ENCODE measurements around the gene GNG5. TPM values are rescaled to one million over a fixed set of nuclear protein-coding genes. Genes with fewer than 3 reads are reported as not detected.

The GNG5 gene
- total RNA-seq: 93.6 and 141 TPM in 2 replicates

DNA sequence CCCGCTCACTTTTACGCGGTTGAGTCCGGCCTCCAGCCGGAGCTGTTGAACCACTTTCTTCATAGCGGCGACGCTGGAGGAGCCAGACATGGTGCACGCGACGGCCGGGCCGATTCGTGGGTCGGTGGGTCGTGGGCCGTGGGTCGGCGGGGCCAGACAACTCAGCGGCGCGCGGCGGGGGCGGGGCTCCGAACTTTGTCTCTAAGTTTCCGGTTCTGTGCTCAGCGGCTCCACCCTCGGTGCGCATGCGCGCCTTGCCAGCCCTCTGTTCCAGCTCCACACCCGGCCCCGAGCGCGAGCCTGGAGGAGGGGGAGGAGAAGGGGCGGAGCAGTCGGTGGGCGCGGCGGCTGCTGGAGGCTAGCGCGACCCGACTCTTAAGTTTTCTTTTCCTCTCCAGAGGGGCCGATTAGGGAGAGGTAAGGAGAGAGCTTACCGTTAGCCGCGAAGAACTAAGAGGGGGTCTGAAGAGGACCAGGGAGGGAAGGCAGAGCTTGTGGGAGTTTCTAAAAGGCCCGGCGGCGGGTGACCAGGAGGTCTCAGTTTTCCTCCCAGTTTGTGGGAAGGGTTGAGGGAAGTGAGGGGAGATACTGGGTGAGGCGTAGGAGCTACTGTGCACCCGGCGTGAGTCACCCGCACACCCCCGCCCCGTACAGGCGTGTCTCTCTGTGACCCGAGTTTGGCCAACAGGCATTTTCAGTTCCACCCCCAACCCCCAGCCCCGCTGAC lies at the start of gene GNG5, which contains the start of gene SPATA1:
Gene GNG5 (minus strand): TSS at position 580 of the 727 bp plus-strand sequence. CDS start 490 bp downstream, at position 90.
Gene SPATA1 (plus strand): TSS at position 385 of the 727 bp plus-strand sequence. CDS start 9,974 bp downstream, outside the sequence.
- H3K4me3 ChIP-seq (ENCODE audit: low read depth, low read length): peak within 1 kb of the TSS; percentile 96
- DNase-seq (ENCODE audit: low read depth): peak; percentile 79
- H3K36me3 ChIP-seq (ENCODE audit: control insufficient read depth, insufficient read depth, low read length): no peaks in the 10 kb centered on the region
- TF ChIP-seq, protein P1, sequence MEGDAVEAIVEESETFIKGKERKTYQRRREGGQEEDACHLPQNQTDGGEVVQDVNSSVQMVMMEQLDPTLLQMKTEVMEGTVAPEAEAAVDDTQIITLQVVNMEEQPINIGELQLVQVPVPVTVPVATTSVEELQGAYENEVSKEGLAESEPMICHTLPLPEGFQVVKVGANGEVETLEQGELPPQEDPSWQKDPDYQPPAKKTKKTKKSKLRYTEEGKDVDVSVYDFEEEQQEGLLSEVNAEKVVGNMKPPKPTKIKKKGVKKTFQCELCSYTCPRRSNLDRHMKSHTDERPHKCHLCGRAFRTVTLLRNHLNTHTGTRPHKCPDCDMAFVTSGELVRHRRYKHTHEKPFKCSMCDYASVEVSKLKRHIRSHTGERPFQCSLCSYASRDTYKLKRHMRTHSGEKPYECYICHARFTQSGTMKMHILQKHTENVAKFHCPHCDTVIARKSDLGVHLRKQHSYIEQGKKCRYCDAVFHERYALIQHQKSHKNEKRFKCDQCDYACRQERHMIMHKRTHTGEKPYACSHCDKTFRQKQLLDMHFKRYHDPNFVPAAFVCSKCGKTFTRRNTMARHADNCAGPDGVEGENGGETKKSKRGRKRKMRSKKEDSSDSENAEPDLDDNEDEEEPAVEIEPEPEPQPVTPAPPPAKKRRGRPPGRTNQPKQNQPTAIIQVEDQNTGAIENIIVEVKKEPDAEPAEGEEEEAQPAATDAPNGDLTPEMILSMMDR (IDR thresholded peaks at IDR 0.05; ENCODE audit: insufficient read depth, low read length, poor library complexity, severe bottlenecking): no peak
- H3K27me3 ChIP-seq (ENCODE audit: control insufficient read depth, insufficient read depth, low read length): no peaks in the 10 kb centered on the region

DNA sequence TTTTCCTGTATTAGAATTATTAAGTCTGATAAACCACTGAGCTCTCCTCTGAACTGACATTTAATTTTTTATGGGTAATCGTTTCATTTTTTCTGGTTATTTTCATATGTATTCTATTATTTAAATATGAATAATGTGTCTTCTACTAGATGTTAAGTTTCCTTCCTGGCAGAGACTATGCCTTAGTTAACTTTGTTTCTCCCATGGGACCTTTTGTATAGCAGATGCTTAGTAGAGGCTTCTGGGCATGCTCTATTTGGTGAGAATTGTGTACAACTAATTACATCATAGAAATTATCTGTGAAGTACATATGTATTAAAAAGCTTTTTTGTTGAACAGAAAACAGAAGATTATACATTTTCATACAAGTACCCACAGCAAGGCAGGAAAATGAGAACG lies 44.4 kb upstream of the GNG5 start:
- Histone ChIP-seq H3K27me3 (ENCODE audit: control insufficient read depth, insufficient read depth, low read length) (no peaks in the 10 kb centered on the region), H3K36me3 (ENCODE audit: control insufficient read depth, insufficient read depth, low read length) (no peaks in the 10 kb centered on the region), H3K4me3 (ENCODE audit: low read depth, low read length) (no peak overlapping the region)
- DNase-seq (ENCODE audit: low read depth): no peak
- TF ChIP-seq, protein P1 (IDR thresholded peaks at IDR 0.05; ENCODE audit: insufficient read depth, low read length, poor library complexity, severe bottlenecking): no peak

DNA sequence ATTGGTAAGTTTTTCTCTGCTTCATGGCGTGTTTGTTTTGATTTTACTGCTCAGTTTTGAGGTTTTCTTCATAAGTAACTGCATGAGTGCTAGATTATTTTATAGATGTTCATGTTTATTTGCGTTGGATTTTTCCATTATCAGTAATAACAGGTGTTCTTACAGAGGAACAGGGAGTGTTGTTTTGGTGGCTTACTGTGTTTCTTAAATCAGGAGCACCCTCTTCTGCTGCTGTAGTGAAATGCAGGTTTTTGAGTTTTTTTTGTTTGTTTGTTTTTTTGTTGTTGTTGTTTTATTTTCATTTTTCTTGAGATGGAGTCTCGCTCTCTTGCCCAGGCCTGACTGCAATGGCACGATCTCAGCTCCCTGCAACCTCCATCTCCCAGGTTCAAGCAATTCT lies 35.3 kb upstream of the GNG5 start:
- Histone ChIP-seq H3K4me3 (ENCODE audit: low read depth, low read length) (no peak overlapping the region), H3K36me3 (ENCODE audit: control insufficient read depth, insufficient read depth, low read length) (no peaks in the 10 kb centered on the region), H3K27me3 (ENCODE audit: control insufficient read depth, insufficient read depth, low read length) (no peaks in the 10 kb centered on the region)
- TF ChIP-seq, protein P1 (IDR thresholded peaks at IDR 0.05; ENCODE audit: insufficient read depth, low read length, poor library complexity, severe bottlenecking): no peak
- no peak for DNase-seq (ENCODE audit: low read depth)

DNA sequence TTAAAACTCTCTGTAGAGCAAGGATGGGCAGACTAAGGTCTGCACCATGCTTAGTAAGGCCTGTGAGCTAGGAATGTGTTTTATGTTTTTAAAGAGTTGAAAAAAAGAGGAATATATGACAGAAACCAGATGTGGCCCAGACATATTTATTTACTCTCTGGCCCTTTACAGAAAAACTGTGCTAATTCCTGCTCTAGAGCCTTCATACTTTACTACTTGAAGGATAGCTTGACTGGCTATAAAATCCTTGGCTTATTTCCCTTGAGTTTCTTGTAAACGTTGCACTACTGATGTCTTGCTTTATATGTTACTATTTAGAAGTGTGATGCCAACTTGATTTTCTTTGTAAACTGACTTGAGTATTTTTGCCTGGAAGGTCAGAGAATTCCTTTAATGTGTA lies 34.4 kb upstream of the GNG5 start:
- DNase-seq (ENCODE audit: low read depth): no peak
- Histone ChIP-seq H3K27me3 (ENCODE audit: control insufficient read depth, insufficient read depth, low read length) (no peaks in the 10 kb centered on the region), H3K4me3 (ENCODE audit: low read depth, low read length) (no peak overlapping the region), H3K36me3 (ENCODE audit: control insufficient read depth, insufficient read depth, low read length) (no peaks in the 10 kb centered on the region)
- TF ChIP-seq, protein P1 (IDR thresholded peaks at IDR 0.05; ENCODE audit: insufficient read depth, low read length, poor library complexity, severe bottlenecking): no peak

DNA sequence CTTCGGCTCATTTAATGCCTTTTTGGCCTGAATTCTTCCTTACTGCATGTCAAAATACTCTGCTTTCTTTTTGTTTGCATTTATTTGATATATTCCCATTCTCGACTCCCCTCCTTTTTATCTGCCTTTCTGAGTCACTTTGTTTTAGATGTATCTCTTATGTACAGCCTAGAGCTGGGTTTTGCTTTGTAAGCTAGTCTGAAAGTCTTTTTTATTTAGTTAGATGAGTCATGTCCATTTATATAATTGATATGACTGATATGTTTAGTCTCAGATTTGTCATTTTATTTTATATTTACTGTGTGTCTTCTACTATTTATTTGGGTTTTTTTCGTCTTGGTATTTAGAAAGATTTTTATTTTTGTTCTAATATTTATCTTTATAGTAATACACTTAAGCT lies 33.6 kb upstream of the GNG5 start:
- TF ChIP-seq, protein P1 (IDR thresholded peaks at IDR 0.05; ENCODE audit: insufficient read depth, low read length, poor library complexity, severe bottlenecking): no peak
- no peak for DNase-seq (ENCODE audit: low read depth)
- no peaks in the 10 kb centered on the region for H3K27me3 ChIP-seq (ENCODE audit: control insufficient read depth, insufficient read depth, low read length)
- no peak overlapping the region for H3K4me3 ChIP-seq (ENCODE audit: low read depth, low read length)
- no peaks in the 10 kb centered on the region for H3K36me3 ChIP-seq (ENCODE audit: control insufficient read depth, insufficient read depth, low read length)

DNA sequence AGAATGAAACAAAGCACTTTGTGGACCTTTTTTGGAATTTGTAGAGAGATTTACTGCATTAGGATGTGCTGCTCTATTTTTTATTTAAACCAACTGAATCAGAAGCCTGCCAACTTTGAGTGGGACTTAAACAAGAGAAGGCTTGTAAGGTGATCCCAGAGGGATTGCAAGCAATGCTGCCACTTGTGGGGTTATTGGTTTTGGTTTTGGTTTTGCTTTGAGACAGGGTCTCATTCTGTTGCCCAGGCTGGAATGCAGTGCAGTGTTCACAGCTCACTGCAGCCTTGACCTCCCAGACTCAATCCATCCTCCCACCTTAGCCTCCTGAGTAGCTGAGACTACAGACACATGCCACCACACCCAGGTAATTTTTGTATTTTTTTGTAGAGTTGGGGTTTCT lies 32.2 kb upstream of the GNG5 start:
- Histone ChIP-seq H3K36me3 (ENCODE audit: control insufficient read depth, insufficient read depth, low read length) (no peaks in the 10 kb centered on the region), H3K4me3 (ENCODE audit: low read depth, low read length) (no peak overlapping the region), H3K27me3 (ENCODE audit: control insufficient read depth, insufficient read depth, low read length) (no peaks in the 10 kb centered on the region)
- TF ChIP-seq, protein P1 (IDR thresholded peaks at IDR 0.05; ENCODE audit: insufficient read depth, low read length, poor library complexity, severe bottlenecking): no peak
- no peak for DNase-seq (ENCODE audit: low read depth)
